Measurements from ENCODE around the gene MUC20.

- TF ChIP-seq, protein P1, sequence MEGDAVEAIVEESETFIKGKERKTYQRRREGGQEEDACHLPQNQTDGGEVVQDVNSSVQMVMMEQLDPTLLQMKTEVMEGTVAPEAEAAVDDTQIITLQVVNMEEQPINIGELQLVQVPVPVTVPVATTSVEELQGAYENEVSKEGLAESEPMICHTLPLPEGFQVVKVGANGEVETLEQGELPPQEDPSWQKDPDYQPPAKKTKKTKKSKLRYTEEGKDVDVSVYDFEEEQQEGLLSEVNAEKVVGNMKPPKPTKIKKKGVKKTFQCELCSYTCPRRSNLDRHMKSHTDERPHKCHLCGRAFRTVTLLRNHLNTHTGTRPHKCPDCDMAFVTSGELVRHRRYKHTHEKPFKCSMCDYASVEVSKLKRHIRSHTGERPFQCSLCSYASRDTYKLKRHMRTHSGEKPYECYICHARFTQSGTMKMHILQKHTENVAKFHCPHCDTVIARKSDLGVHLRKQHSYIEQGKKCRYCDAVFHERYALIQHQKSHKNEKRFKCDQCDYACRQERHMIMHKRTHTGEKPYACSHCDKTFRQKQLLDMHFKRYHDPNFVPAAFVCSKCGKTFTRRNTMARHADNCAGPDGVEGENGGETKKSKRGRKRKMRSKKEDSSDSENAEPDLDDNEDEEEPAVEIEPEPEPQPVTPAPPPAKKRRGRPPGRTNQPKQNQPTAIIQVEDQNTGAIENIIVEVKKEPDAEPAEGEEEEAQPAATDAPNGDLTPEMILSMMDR (CRISPR knock-in tag; IDR thresholded peaks at IDR 0.05): no peak
- no peak for TF ChIP-seq TBL1XR1 (IDR thresholded peaks at IDR 0.05; ENCODE audit: borderline replicate concordance, low read length, partially characterized antibody)
- no peak for TF ChIP-seq SMAD3 (CRISPR knock-in tag; IDR thresholded peaks at IDR 0.05)
- no peak for TF ChIP-seq MAX (IDR thresholded peaks at IDR 0.05)
- no peak for TF ChIP-seq ZKSCAN5 (CRISPR knock-in tag; IDR thresholded peaks at IDR 0.05)
- TF ChIP-seq, protein P2, sequence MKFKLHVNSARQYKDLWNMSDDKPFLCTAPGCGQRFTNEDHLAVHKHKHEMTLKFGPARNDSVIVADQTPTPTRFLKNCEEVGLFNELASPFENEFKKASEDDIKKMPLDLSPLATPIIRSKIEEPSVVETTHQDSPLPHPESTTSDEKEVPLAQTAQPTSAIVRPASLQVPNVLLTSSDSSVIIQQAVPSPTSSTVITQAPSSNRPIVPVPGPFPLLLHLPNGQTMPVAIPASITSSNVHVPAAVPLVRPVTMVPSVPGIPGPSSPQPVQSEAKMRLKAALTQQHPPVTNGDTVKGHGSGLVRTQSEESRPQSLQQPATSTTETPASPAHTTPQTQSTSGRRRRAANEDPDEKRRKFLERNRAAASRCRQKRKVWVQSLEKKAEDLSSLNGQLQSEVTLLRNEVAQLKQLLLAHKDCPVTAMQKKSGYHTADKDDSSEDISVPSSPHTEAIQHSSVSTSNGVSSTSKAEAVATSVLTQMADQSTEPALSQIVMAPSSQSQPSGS (CRISPR knock-in tag; IDR thresholded peaks at IDR 0.05): no peak
Observed at GRCh38 chr3:195755391-195755790, 34.6 kb downstream of the MUC20 start.

All from HepG2 (cell line).